PC-3 (cell line): ENCODE data around the gene MS4A12. TPM values are rescaled to one million over a fixed set of nuclear protein-coding genes. Genes with fewer than 3 reads are reported as not detected.
"Not testable (repeated sequence)": the region's sequence is repeated elsewhere in the genome, so short reads cannot be mapped to it uniquely, and the experiment has no call there.

Experiments
- ATAC-seq: fragments of 200-7000 bp; cut with Tn5 transposase; 2 replicates; pipeline ENCODE4 v1.9.1; 2020; ENCODE audit warnings: mild to moderate bottlenecking, moderate library complexity
- Bru-seq: library from RNA; stranded (reverse); fragments of 400-500 nt; gene quantifications from one replicate; lab custom pipeline; 2021; lab: Mats Ljungman, UMichigan
- BruChase-seq, 2 experiments: library from RNA; stranded (reverse); fragments of 400-500 nt; gene quantifications; one replicate each; lab custom pipeline; 2021; lab: Mats Ljungman, UMichigan
- BruUV-seq: library from RNA; stranded (reverse); fragments of 400-500 nt; replicated peaks from 2 replicates; lab custom pipeline; 2021; lab: Mats Ljungman, UMichigan
- CTCF ChIA-PET: fragments of 300-600 bp; sonication (Branson Sonifier 250); formaldehyde crosslinking; loops from one replicate; lab custom pipeline; 2022; ENCODE audit warnings: antibody characterized with exemption; lab: Charles Lee
- POLR2A ChIA-PET: fragments of 300-600 bp; sonication (Branson Sonifier 250); formaldehyde crosslinking; loops from one replicate; lab custom pipeline; 2022; ENCODE audit warnings: antibody characterized with exemption; ENCODE audit not compliant: unreplicated experiment; lab: Charles Lee
- DNase-seq: peaks from one replicate; pipeline ENCODE4 v3.0.0-alpha.2; 2015
- H2AFZ ChIP-seq: fragments of 300-600 bp; sonication (generic); 2 replicates; pipeline ENCODE4 v1.6.0; 2016; ENCODE audit warnings: antibody characterized with exemption, low read length
- H3F3A ChIP-seq: fragments of 300-600 bp; sonication (generic); one replicate; pipeline ENCODE4 v1.6.0; 2017; ENCODE audit warnings: antibody characterized with exemption, low read length, control low read depth, mild to moderate bottlenecking; ENCODE audit not compliant: unreplicated experiment
- H3K27ac ChIP-seq: fragments of 300-600 bp; sonication (generic); 2 replicates; pipeline ENCODE4 v1.5.1; 2016; ENCODE audit warnings: mild to moderate bottlenecking, low read length
- H3K27me3 ChIP-seq: fragments of 300-600 bp; sonication (generic); 2 replicates; pipeline ENCODE4 v1.6.1; 2016; ENCODE audit warnings: low read length, mixed read lengths
- H3K36me3 ChIP-seq: fragments of 300-600 bp; sonication (generic); 2 replicates; pipeline ENCODE4 v1.6.1; 2016; ENCODE audit warnings: low read depth, mixed run types, low read length, mixed read lengths
- H3K4me1 ChIP-seq: fragments of 300-600 bp; sonication (generic); 2 replicates; pipeline ENCODE4 v1.5.1; 2016; ENCODE audit warnings: low read length; ENCODE audit not compliant: insufficient read depth
- H3K4me2 ChIP-seq: fragments of 300-600 bp; sonication (generic); 2 replicates; pipeline ENCODE4 v1.6.0; 2016; ENCODE audit warnings: low read length
- H3K4me3 ChIP-seq: fragments of 300-600 bp; sonication (generic); 2 replicates; pipeline ENCODE4 v1.5.1; 2016; ENCODE audit warnings: mild to moderate bottlenecking, low read length, mixed read lengths
- H3K79me2 ChIP-seq: fragments of 300-600 bp; sonication (generic); 2 replicates; pipeline ENCODE4 v1.6.1; 2017; ENCODE audit warnings: low read length, mixed read lengths
- H3K9ac ChIP-seq: fragments of 300-600 bp; sonication (generic); 2 replicates; pipeline ENCODE4 v1.6.0; 2016; ENCODE audit warnings: mild to moderate bottlenecking, low read length
- H3K9me2 ChIP-seq: fragments of 300-600 bp; sonication (generic); replicated peaks from 2 replicates; pipeline ENCODE4 v1.6.1; 2016; ENCODE audit warnings: mixed run types, low read length, mixed read lengths
- H3K9me3 ChIP-seq: fragments of 300-600 bp; sonication (generic); 2 replicates; pipeline ENCODE4 v1.6.1; 2016; ENCODE audit warnings: low read length, mixed read lengths
- H4K20me1 ChIP-seq: fragments of 300-600 bp; sonication (generic); 2 replicates; pipeline ENCODE4 v1.6.1; 2016; ENCODE audit warnings: low read length, mixed read lengths
- CTCF ChIP-seq: fragments of 300-600 bp; sonication (generic); conservative IDR thresholded peaks from 2 replicates; pipeline ENCODE4 v1.5.1; 2017; ENCODE audit warnings: antibody characterized with exemption, low read depth, mild to moderate bottlenecking, low read length
- EZH2 ChIP-seq: fragments of 300-600 bp; sonication (generic); IDR thresholded peaks from one replicate; pipeline ENCODE4 v1.6.1; 2017; ENCODE audit warnings: antibody characterized with exemption, mild to moderate bottlenecking, low read length; ENCODE audit not compliant: unreplicated experiment
- EZH2phosphoT487 ChIP-seq: fragments of 300-600 bp; sonication (generic); IDR thresholded peaks from 2 replicates; pipeline ENCODE4 v1.6.1; 2018; ENCODE audit warnings: mild to moderate bottlenecking, antibody characterized with exemption, low read length, borderline replicate concordance
- intact Hi-C: fragments of 100-400 bp; cut with micrococcal nuclease; formaldehyde crosslinking; loops from 2 replicates; pipeline ENCODE4 v1.9.0; 2023
- long read RNA-seq: library from polyadenylated mRNA; unstranded; transcript quantifications from one replicate; pipeline ENCODE4 v2.0.0, GENCODE V29; 2021; ENCODE audit not compliant: unreplicated experiment
- total RNA-seq: library from RNA; depleted of rRNA; stranded (reverse); fragments of >200 nt; gene quantifications from 2 replicates; pipeline ENCODE4 v1.2.3, GENCODE V29; 2014; rRNA removed

MS4A12 gene
- total RNA-seq = not detected in 2 replicates
- not detected for Bru-seq, nascent RNA
- not detected for BruChase-seq, experiment 1, labeled RNA remaining after a 6-hour chase
- BruChase-seq, experiment 2, labeled RNA remaining after a 2-hour chase = not detected
- long read RNA-seq = 0 reads

- no peak within 1 kb of the TSS for H3K4me2 ChIP-seq
- ATAC-seq (no peak), DNase-seq (no peak)
- H4K20me1 ChIP-seq = no peaks in the 10 kb centered on the region
- H3K4me1 ChIP-seq = no peaks in the 10 kb centered on the region
- H3K9me3 ChIP-seq = no peaks in the 10 kb centered on the region
- no peaks in the 10 kb centered on the region for H3K9me2 ChIP-seq
- no peaks in the 10 kb centered on the region for H3K79me2 ChIP-seq
- TF ChIP-seq EZH2 = no peak
- TF ChIP-seq EZH2phosphoT487 = no peak
- TF ChIP-seq CTCF = no peak
- H3K27ac ChIP-seq = no peak within 1 kb of the TSS
- H3K36me3 ChIP-seq = no peaks in the 10 kb centered on the region
- intact Hi-C loops = no loop called here
- no peaks in the 10 kb centered on the region for H3F3A ChIP-seq
- no TSS peak for BruUV-seq
- no peak within 1 kb of the TSS for H3K9ac ChIP-seq
- POLR2A ChIA-PET = no interaction called here
- no peak within 1 kb of the TSS for H2AFZ ChIP-seq
- H3K27me3 ChIP-seq = peaks cover 51% of the 10 kb centered on the region
- CTCF ChIA-PET = no interaction called here
- no peak within 1 kb of the TSS for H3K4me3 ChIP-seq
Observed at GRCh38 chr11:60492488-60493009, at the start of gene MS4A12. Gene MS4A12 (plus strand): TSS chr11:60492778. CDS start chr11:60497319, 4,541 bp downstream.

- DNase-seq (no peak), ATAC-seq (no peak)
- no peak for TF ChIP-seq EZH2
- no peak for TF ChIP-seq EZH2phosphoT487
- TF ChIP-seq CTCF = no peak
- no TSS peak for BruUV-seq
- Histone ChIP-seq H3K9me3 (no peaks in the 10 kb centered on the region), H3K36me3 (no peaks in the 10 kb centered on the region), H3K4me2 (peak overlapping the region; percentile 63), H2AFZ (no peak overlapping the region), H3K27me3 (peaks cover 13% of the 10 kb centered on the region; the same call in 1 of the 2 replicates), H3F3A (no peaks in the 10 kb centered on the region), H3K9ac (no peak overlapping the region), H4K20me1 (no peaks in the 10 kb centered on the region), H3K4me1 (no peaks in the 10 kb centered on the region), H3K27ac (no peak overlapping the region), H3K4me3 (no peak overlapping the region), H3K9me2 (no peaks in the 10 kb centered on the region), H3K79me2 (no peaks in the 10 kb centered on the region)
- intact Hi-C loops = no loop called here
- ChIA-PET CTCF (no interaction called here), POLR2A (no interaction called here)
Observed at GRCh38 chr11:60447070-60447469, 45.5 kb upstream of the MS4A12 start.

GRCh38 chr11:60447846-60448245 lies 44.7 kb upstream of the MS4A12 start:
- intact Hi-C loops = no loop called here
- Histone ChIP-seq H3K27me3 (peaks cover 13% of the 10 kb centered on the region; the same call in 1 of the 2 replicates), H2AFZ (no peak overlapping the region), H3K27ac (no peak overlapping the region), H3K9me3 (no peaks in the 10 kb centered on the region), H3K9ac (no peak overlapping the region), H4K20me1 (no peaks in the 10 kb centered on the region), H3K4me3 (no peak overlapping the region), H3K9me2 (no peaks in the 10 kb centered on the region), H3K4me1 (no peaks in the 10 kb centered on the region), H3K79me2 (no peaks in the 10 kb centered on the region), H3F3A (no peaks in the 10 kb centered on the region), H3K4me2 (no peak overlapping the region), H3K36me3 (no peaks in the 10 kb centered on the region)
- ChIA-PET POLR2A (no interaction called here), CTCF (no interaction called here)
- ATAC-seq = no peak
- TF ChIP-seq CTCF (no peak), EZH2phosphoT487 (no peak), EZH2 (no peak)
- no peak for DNase-seq
- no TSS peak for BruUV-seq

- H3K27me3 ChIP-seq, H3F3A ChIP-seq, CTCF ChIA-PET, H3K27ac ChIP-seq, POLR2A ChIA-PET, H3K4me1 ChIP-seq, ATAC-seq, H3K9ac ChIP-seq, intact Hi-C loops, H3K79me2 ChIP-seq, H3K9me3 ChIP-seq, BruUV-seq, H2AFZ ChIP-seq, H3K4me2 ChIP-seq, DNase-seq, H3K9me2 ChIP-seq, H3K4me3 ChIP-seq, H4K20me1 ChIP-seq, H3K36me3 ChIP-seq: not testable (repeated sequence)
Observed at GRCh38 chr11:60451185-60451584, 41.4 kb upstream of the MS4A12 start.
